Measurements from ENCODE around the gene MRPL50. TPM values are rescaled to one million over a fixed set of nuclear protein-coding genes. Genes with fewer than 3 reads are reported as not detected.

Gene MRPL50
- total and polyA plus RNA-seq, 9 of the 15 experiments (the other 6 are each of a cell fraction or from before 2014, with no cell fraction given), result 17.5 to 107 (median 37.4) TPM

GRCh38 chr9:101443364-101443771 is 45.0 kb upstream of the MRPL50 start:
- CTCF ChIA-PET (ENCODE audit: low intra/inter-chr PET ratio), result no interaction called here
- WGBS (ENCODE audit: insufficient coverage, low coverage, missing lambda C conversion rate), result 21% methylated on average over 9 of the region's 9 CpGs
- no peaks in the 10 kb centered on the region for H3K4me1 ChIP-seq (replicated peaks in 1 of 2; ENCODE audit: control insufficient read depth in 2 of 2, insufficient read depth in 2 of 2, low read length in 2 of 2)
- TF ChIP-seq ZNF507 (tag; conservative IDR thresholded peaks at IDR 0.05) (no peak), MGA (IDR thresholded peaks at IDR 0.05) (no peak), TRIM28 (IDR thresholded peaks at IDR 0.05) (no peak), IRF9 (tag; IDR thresholded peaks at IDR 0.05) (no peak), ZBTB1 (CRISPR knock-in tag; IDR thresholded peaks at IDR 0.05; ENCODE audit: borderline replicate concordance, low read depth) (no peak), PREB (CRISPR knock-in tag; IDR thresholded peaks at IDR 0.05) (no peak), DEAF1 (CRISPR knock-in tag; IDR thresholded peaks at IDR 0.05) (no peak)

More at GRCh38 chr9:101443364-101443771, 45.0 kb upstream of the MRPL50 start:
- Histone ChIP-seq H3K9me1 (ENCODE audit: control insufficient read depth, insufficient read depth, low read length) (no peaks in the 10 kb centered on the region), H3K4me3 (no peak overlapping the region), H3K36me3 (ENCODE audit: control insufficient read depth, insufficient read depth, low read length) (no peaks in the 10 kb centered on the region), H3K9ac (ENCODE audit: insufficient read depth in 1 of 2, low read depth in 2 of 2, low read length in 2 of 2) (0 out of 4 replicates have a peak overlapping the region, but pooled peaks of 1 of the 2 experiments have one; percentile 19), H3K79me2 (ENCODE audit: control insufficient read depth, insufficient read depth, low read length) (no peaks in the 10 kb centered on the region), H3K27ac (ENCODE audit: extremely low read depth, low read depth, low read length) (no peak overlapping the region), H2AFZ (ENCODE audit: low read depth, low read length) (no peak overlapping the region), H3K4me2 (ENCODE audit: insufficient read depth, low read length) (no peak overlapping the region), H3K27me3 (ENCODE audit: control insufficient read depth in 2 of 2, insufficient read depth in 2 of 2, low read length in 2 of 2) (peaks cover 0 to 8% of the 10 kb centered on the region in 2 experiments; a peak in 1 of 5 replicates), H4K20me1 (replicated peaks; ENCODE audit: control insufficient read depth, insufficient read depth, low read length) (no peaks in the 10 kb centered on the region), H3K9me3 (replicated peaks; ENCODE audit: control insufficient read depth, insufficient read depth, low read depth, low read length) (no peaks in the 10 kb centered on the region)
- DNase-seq (ENCODE audit: extremely low read depth in 1 of 4, low spot score in 3 of 4) (no peak), ATAC-seq (0 out of 3 replicates have a peak, but pooled peaks have one; percentile 38), FAIRE-seq (no peak)
- intact Hi-C loops (cut with micrococcal nuclease) (no loop called here), in situ Hi-C loops (cut with MboI) (no loop called here)
- POLR2A ChIA-PET, result no interaction called here
- BruUV-seq (replicated peaks), result no TSS peak

All from K562 (cell line).